HG02943 (cell line): ENCODE measurements around the gene DBN1.
"Not testable (repeated sequence)": the region's sequence is repeated elsewhere in the genome, so short reads cannot be mapped to it uniquely, and the experiment has no call there.

ENCODE experiments used
- ATAC-seq: cut with Tn5 transposase; IDR thresholded peaks from one replicate; pipeline ENCODE4 v1.9.1; 2021; ENCODE audit warnings: mild to moderate bottlenecking, low read depth, moderate library complexity; ENCODE audit not compliant: unreplicated experiment

Gene DBN1

GRCh38 chr5:177491983-177492746, 18.7 kb upstream of the DBN1 start:
- no peak for ATAC-seq

- no peak for ATAC-seq
Observed at GRCh38 chr5:177491429-177491945, 18.1 kb upstream of the DBN1 start.

- ATAC-seq, result no peak
Observed at GRCh38 chr5:177490992-177491391, 17.6 kb upstream of the DBN1 start.

GRCh38 chr5:177490311-177490991, 17.0 kb upstream of the DBN1 start:
- no peak for ATAC-seq

GRCh38 chr5:177489119-177489716, 15.8 kb upstream of the DBN1 start:
- no peak for ATAC-seq

- ATAC-seq, result no peak
Observed at GRCh38 chr5:177487975-177488374, 14.5 kb upstream of the DBN1 start.

- no peak for ATAC-seq
Observed at GRCh38 chr5:177487144-177487543, 13.7 kb upstream of the DBN1 start.

GRCh38 chr5:177486256-177486655, 12.8 kb upstream of the DBN1 start:
- ATAC-seq, result no peak

- ATAC-seq, result not testable (repeated sequence)
Observed at GRCh38 chr5:177485753-177486152, 12.3 kb upstream of the DBN1 start.

- ATAC-seq, result no peak
Observed at GRCh38 chr5:177484902-177485549, 11.6 kb upstream of the DBN1 start.

GRCh38 chr5:177483994-177484901, 10.8 kb upstream of the DBN1 start:
- ATAC-seq, result no peak

GRCh38 chr5:177483042-177483441, 9.6 kb upstream of the DBN1 start:
- no peak for ATAC-seq

- no peak for ATAC-seq
Observed at GRCh38 chr5:177482359-177482795, 8.9 kb upstream of the DBN1 start.

GRCh38 chr5:177479774-177480173, 6.3 kb upstream of the DBN1 start:
- no peak for ATAC-seq

GRCh38 chr5:177478711-177479646, 5.5 kb upstream of the DBN1 start:
- no peak for ATAC-seq

GRCh38 chr5:177477701-177478477, 4.5 kb upstream of the DBN1 start:
- ATAC-seq, result no peak

GRCh38 chr5:177476531-177477233, 3.2 kb upstream of the DBN1 start:
- no peak for ATAC-seq
